Measurements from ENCODE around the gene MACROD1.

The MACROD1 gene

DNA sequence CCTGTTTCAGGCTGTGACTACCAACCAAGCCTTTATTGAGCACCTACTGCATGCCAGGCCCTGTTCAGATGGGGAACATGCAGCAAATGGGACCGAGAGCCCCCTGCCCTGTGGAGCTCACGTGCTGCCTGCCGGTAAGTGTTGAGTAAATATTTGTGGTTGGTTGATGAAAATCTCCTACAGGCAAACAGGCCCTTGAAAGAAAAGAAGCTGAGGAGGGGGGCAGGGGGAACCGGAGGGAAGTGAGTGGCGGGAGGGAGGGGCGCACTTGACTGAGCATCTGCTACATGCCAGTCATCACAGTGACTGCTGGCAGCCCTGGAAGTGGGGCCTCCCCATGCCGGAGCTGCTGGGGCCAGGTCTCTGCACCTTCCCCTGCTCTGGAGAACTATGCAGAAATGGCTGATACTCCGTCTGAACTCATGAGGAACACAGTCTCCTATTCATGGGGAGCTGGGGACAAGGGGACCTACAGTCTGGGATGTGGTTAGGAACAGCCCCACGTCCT lies 34.2 kb downstream of the MACROD1 start:
- Histone ChIP-seq H3K79me2 (ENCODE audit: insufficient read depth, low read length) (no peaks in the 10 kb centered on the region), H3K9me3 (ENCODE audit: insufficient read depth, low read length) (no peaks in the 10 kb centered on the region), H3K9ac (ENCODE audit: low read length) (no peak overlapping the region), H4K20me1 (ENCODE audit: low read depth, low read length) (no peaks in the 10 kb centered on the region), H2AFZ (ENCODE audit: low read depth, low read length, severe bottlenecking) (no peak overlapping the region), H3K27ac (ENCODE audit: low read depth, low read length) (no peak overlapping the region), H3F3A (ENCODE audit: insufficient read depth) (no peaks in the 10 kb centered on the region), H3K27me3 (ENCODE audit: low read length) (no peaks in the 10 kb centered on the region), H3K4me3 (ENCODE audit: insufficient read depth, low read length, poor library complexity, severe bottlenecking) (no peak overlapping the region), H3K36me3 (ENCODE audit: low read length) (no peaks in the 10 kb centered on the region), H3K9me2 (replicated peaks; ENCODE audit: insufficient read depth, low read length) (no peaks in the 10 kb centered on the region), H3K4me2 (ENCODE audit: low read depth, low read length, poor library complexity, severe bottlenecking) (no peak overlapping the region)
- TF ChIP-seq, protein P1, sequence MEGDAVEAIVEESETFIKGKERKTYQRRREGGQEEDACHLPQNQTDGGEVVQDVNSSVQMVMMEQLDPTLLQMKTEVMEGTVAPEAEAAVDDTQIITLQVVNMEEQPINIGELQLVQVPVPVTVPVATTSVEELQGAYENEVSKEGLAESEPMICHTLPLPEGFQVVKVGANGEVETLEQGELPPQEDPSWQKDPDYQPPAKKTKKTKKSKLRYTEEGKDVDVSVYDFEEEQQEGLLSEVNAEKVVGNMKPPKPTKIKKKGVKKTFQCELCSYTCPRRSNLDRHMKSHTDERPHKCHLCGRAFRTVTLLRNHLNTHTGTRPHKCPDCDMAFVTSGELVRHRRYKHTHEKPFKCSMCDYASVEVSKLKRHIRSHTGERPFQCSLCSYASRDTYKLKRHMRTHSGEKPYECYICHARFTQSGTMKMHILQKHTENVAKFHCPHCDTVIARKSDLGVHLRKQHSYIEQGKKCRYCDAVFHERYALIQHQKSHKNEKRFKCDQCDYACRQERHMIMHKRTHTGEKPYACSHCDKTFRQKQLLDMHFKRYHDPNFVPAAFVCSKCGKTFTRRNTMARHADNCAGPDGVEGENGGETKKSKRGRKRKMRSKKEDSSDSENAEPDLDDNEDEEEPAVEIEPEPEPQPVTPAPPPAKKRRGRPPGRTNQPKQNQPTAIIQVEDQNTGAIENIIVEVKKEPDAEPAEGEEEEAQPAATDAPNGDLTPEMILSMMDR (IDR thresholded peaks at IDR 0.05; ENCODE audit: insufficient read depth, low read length, poor library complexity, severe bottlenecking): no peak
- no peak for TF ChIP-seq EZH2phosphoT487 (conservative IDR thresholded peaks at IDR 0.05; ENCODE audit: low read length)

- Histone ChIP-seq H2AFZ (ENCODE audit: low read depth, low read length, severe bottlenecking) (no peak overlapping the region), H3K27ac (ENCODE audit: low read depth, low read length) (no peak overlapping the region)
- TF ChIP-seq, protein P1 (IDR thresholded peaks at IDR 0.05; ENCODE audit: insufficient read depth, low read length, poor library complexity, severe bottlenecking): no peak
- TF ChIP-seq EZH2phosphoT487 (conservative IDR thresholded peaks at IDR 0.05; ENCODE audit: low read length): no peak
These were observed 35.3 kb downstream of the MACROD1 start for GRCh38 chr11:64130618-64131017.

DNA sequence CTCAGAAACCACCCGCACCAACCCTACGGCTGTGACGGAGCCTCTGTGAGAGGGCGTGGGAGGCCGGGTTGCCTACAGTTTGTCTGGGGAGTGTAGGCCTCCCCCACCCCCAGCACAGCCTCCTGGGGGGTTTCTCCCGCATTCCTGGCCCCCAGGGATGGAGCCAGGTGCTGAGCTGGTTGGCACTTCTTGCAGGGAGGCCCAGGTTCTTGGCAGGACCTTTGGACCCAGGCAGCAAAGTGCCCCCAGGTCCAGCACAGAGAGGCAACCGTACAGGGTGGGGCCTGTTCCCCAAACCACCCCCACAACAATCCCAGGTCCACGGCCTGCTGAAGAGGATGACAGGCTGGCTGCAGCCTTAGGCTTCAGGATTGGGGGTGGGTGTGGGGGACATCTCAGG lies 36.5 kb downstream of the MACROD1 start:
- Histone ChIP-seq H3K9me2 (replicated peaks; ENCODE audit: insufficient read depth, low read length) (no peaks in the 10 kb centered on the region), H3K27me3 (ENCODE audit: low read length) (no peaks in the 10 kb centered on the region), H3F3A (ENCODE audit: insufficient read depth) (no peaks in the 10 kb centered on the region), H3K27ac (ENCODE audit: low read depth, low read length) (no peak overlapping the region), H3K4me3 (ENCODE audit: insufficient read depth, low read length, poor library complexity, severe bottlenecking) (no peak overlapping the region), H3K9ac (ENCODE audit: low read length) (no peak overlapping the region), H3K79me2 (ENCODE audit: insufficient read depth, low read length) (no peaks in the 10 kb centered on the region), H3K9me3 (ENCODE audit: insufficient read depth, low read length) (no peaks in the 10 kb centered on the region), H2AFZ (ENCODE audit: low read depth, low read length, severe bottlenecking) (no peak overlapping the region), H3K36me3 (ENCODE audit: low read length) (no peaks in the 10 kb centered on the region), H4K20me1 (ENCODE audit: low read depth, low read length) (no peaks in the 10 kb centered on the region), H3K4me2 (ENCODE audit: low read depth, low read length, poor library complexity, severe bottlenecking) (no peak overlapping the region)
- no peak for TF ChIP-seq EZH2phosphoT487 (conservative IDR thresholded peaks at IDR 0.05; ENCODE audit: low read length)
- TF ChIP-seq, protein P1 (IDR thresholded peaks at IDR 0.05; ENCODE audit: insufficient read depth, low read length, poor library complexity, severe bottlenecking): no peak

More at GRCh38 chr11:64130618-64131017, 35.3 kb downstream of the MACROD1 start:
- Histone ChIP-seq H3K4me2 (ENCODE audit: low read depth, low read length, poor library complexity, severe bottlenecking) (no peak overlapping the region), H3K27me3 (ENCODE audit: low read length) (no peaks in the 10 kb centered on the region), H3F3A (ENCODE audit: insufficient read depth) (no peaks in the 10 kb centered on the region), H3K4me3 (ENCODE audit: insufficient read depth, low read length, poor library complexity, severe bottlenecking) (no peak overlapping the region), H3K9ac (ENCODE audit: low read length) (no peak overlapping the region), H3K36me3 (ENCODE audit: low read length) (no peaks in the 10 kb centered on the region), H3K9me2 (replicated peaks; ENCODE audit: insufficient read depth, low read length) (no peaks in the 10 kb centered on the region), H3K79me2 (ENCODE audit: insufficient read depth, low read length) (no peaks in the 10 kb centered on the region), H4K20me1 (ENCODE audit: low read depth, low read length) (no peaks in the 10 kb centered on the region), H3K9me3 (ENCODE audit: insufficient read depth, low read length) (no peaks in the 10 kb centered on the region)
